GM18505 (cell line): ENCODE results near the gene NAA10.

Experiments
- ATAC-seq: cut with Tn5 transposase; IDR thresholded peaks from one replicate; pipeline ENCODE4 v1.9.1; 2021; ENCODE audit not compliant: unreplicated experiment
- POLR2A ChIP-seq: IDR thresholded peaks from 4 replicates; pipeline ENCODE4 v1.6.1; 2011; ENCODE audit warnings: borderline replicate concordance; ENCODE audit not compliant: insufficient read depth, insufficient read length; ENCODE audit errors: extremely low read depth

The NAA10 gene

DNA sequence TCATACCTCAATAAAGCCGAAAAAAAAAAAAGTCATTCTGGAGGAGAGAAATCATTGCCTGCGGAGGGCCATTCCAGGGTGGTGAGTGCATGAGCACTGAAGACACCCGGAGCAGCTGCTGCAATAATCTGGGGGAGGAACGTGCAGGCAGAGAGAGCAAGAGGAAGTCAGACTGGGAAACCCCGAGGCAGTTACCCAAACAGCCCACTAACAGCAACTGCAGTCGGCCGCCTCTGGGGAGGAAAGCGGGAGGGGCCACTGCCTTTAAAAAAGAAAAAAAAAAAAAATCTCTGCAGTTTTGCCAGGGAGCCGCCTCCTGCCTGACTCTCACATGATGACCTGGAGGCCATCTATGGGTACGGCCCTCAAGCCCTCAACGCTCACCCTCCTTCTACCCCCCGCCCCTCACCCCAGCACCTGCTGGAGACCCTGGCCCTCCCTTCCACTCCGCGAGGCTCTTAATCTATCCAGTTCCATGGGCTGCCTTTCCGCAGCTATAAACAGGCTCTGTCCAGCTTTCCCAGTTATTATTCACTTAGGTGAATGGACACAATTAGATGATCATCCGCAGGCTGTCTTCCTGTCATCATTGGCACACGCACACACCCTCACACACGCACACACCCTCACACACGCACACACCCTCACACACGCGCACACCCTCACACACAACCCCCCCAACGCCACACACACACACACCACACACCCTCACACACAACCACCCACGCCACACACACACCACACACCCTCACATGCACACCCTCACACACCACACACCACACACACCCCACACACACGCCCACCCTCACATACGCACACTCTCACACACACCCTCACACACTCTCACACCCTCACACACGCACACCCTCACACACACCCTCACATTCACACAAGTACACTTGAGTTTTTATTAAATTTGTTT is 33.7 kb downstream of the NAA10 start:
- peak; percentile 60 for ATAC-seq
- no peak for TF ChIP-seq POLR2A

DNA sequence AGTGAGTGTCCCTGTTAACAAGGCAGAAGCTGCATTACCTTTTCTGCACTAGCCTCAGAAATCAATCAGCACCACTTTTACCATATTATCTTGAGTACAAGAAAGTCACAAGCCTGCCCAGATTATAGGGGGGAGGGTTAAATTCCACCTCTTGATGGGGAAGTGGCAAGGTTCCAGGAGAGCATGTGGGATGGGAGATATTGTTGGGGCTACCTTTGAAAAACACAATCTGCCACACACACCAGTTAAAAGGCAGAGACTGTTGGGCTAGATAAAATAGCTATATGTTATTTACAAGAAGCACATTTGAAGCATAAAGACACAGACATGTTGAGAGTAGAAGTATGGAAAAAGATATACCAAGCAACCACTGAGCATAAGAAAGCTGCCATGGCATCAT is 36.9 kb downstream of the NAA10 start:
- no peak for TF ChIP-seq POLR2A
- no peak for ATAC-seq

DNA sequence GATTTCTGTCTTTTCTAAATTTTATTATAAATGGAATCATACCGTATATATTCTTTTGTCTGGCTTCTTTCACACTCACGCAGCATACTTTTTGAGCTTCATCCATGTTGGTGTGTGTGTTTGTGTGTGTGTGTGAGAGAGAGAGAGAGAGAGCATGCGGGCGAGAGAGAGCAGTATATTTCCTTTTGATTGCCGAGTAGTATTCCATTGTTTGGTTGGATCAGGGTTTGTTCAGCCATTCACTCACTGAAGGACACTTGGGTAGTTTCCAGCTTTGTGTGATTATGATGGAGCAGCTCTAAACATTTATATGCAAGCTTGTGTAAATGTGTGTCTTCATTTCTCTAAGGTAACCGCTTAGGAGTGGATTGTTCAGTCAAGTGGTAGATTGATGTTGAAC is 45.7 kb downstream of the NAA10 start:
- TF ChIP-seq POLR2A: no peak
- ATAC-seq: no peak

DNA sequence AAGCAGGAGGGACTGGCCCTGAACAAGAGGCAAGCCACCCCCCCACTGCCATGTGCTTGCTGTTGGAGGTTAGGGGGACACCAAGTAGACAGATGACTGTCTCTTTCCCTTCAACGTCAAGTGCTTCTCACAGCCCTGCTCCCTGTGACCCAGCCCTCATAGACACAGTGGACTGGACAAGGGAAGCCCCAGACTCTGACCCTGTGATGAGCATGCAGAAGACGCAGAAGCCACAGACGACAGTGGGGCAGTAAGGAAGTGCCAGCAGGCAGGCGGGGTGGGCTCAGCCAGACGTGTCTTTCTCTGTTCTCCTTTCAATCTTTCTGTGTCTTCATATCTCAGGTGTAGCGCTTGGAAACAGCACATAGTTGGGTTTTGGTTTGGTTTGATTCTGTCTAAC is 46.5 kb downstream of the NAA10 start:
- ATAC-seq: no peak
- TF ChIP-seq POLR2A: no peak

DNA sequence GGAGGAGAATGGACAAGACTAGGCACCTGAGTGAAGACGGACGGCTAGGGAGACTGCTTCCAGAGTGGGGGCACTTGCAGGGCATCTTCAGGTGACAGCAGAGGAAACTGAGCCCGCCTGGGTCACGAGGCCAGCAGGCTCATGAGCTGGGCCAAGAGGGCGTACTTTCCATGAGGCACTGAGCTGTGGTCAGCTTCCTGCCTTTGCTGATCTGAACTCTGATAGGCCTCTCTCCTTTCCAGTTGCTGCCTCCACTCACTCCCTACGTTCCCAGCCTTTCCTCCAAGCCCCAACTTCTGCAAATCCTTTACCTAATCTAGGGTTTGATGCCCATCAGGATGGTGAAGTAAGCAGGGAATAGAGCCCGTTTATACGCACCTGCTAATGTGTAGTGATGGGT is 47.5 kb downstream of the NAA10 start:
- no peak for TF ChIP-seq POLR2A
- ATAC-seq: no peak

DNA sequence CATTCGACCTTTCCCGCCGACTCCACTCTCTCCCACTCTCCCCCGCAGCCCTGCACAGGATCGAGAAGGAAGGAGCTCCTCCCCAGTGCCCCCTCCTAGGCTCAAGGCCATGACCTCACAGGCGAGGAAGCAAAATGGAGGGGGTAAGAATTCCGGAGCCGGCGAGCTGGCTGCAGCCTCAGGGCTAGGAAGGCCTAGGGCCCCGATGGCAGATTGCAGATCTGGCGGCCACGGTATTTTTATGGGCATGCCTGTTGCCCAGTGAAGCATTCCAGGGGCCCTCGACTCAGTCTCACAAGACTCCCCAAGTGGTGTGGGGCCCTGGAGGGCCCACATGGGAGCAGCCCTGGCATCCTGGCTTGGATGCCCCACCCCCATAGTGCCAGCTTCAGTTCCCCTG is 47.9 kb downstream of the NAA10 start:
- TF ChIP-seq POLR2A: no peak
- ATAC-seq: no peak

DNA sequence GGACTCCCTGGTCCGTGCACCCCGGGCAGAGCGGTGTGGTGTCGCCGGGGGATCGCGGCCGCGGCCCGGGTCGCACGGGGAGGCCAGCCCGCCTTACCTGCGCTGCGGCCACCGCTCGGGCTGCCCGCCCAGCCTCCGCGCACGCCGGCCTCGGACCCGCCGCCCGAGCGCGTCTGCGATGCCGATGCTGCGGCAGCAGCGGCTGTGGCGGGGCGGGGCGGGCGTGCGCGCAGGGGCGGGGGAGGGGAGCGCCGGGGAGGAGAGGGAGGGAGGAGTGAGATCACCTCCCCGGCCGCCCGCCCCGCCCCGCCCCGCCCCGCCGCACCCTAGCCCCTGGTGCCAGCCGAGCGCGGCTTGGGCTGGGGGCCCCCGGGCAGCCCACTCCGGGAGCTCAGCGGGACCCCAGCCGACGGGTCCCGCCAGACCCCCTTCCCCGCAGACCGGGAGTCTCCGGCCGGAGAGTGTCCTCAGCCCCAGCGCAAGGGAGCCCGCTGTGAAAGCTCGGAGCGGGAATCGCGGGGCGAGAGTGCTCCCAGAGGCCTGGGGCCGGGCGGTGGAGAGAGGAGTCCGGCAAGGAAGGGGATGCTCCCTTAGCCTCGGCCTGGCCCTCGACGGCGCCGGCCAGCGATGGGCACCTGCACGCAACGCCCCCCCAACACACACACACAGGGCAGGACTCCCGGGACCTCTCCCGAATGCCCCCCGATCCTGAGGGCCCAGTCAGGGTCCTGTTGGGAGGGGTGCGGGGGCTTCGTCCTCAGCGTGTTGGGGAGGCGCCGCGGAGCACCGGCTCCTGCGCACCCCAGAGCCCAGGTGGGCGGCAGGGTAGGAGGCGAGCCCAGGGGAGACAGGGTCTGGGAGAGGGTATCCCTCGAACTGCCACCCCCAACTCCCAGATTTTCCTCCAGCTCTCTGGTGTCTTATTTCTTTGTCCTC is 48.6 kb downstream of the NAA10 start, which contains the start of gene L1CAM:
TSS of gene L1CAM (minus strand) at position 206 of the 936 bp plus-strand sequence. CDS start 10,337 bp downstream, outside the sequence.
- no peak for ATAC-seq
- no peak for TF ChIP-seq POLR2A

DNA sequence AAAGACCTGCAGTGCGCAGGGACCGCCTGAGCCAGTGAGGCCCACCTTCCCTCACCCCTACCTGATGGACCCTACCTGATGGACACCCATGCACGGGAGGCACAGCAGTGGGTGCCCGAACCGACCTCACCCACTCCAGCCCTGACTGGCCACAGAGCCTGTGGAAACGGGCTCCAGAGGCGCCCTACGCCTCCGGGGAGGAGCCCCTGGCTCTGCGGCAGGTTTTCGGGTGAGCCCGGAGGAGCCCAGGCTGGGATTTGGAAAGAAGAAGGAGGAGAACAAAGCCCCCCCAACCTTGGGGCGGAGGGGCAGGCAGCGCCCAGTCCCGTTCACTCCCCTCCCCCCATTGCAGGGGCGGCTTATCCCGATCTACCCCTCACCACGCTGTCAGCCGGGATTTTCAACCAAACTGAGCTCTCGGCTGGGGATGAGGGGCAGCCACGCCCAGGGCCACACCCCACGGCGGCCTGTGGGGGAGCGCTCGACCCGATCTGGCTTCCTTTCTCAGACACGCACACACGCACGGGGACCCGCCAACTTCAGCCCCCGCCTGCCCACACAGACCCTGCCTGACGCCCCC is 49.5 kb downstream of the NAA10 start:
- ATAC-seq: no peak
- TF ChIP-seq POLR2A: no peak

DNA sequence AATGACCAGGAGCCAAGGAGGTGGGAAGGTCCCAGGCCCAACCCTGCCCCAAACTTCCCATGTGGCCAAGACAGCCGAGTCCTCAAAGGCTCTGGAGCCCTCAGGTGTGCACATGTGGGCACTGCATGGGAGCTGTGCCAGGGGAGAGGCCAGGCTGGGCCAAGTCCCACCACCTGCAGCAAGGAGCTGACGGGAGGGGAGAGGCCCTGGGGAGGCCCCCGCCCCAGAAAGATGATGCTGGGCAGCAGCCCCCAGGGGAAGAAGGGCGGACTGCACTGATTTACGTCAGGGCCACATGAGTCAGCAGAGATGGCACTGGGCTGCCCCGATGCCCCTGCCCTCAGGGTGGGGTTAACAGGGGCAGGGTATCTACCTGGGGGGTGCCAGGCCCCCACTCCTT is 50.2 kb downstream of the NAA10 start:
- ATAC-seq: no peak
- TF ChIP-seq POLR2A: no peak

DNA sequence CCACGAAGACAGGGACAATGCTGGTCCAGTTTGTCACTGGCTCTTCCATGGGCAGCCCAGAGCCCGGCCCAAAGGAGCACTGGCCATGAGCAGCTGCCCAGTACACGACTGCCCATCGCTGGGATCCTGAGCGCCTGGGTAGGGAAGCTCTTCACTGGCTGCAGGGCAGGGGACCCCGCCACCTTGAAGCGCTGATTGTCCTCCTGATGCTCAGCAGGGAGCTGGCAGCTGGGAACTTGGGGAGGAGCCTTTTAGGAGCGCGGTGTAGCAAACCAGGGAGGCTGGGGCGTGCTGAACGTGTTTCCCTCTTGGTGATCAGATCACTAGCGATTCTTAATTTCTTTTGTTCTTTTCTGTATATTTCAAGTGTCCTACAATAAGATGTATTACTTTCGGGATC is 50.7 kb downstream of the NAA10 start:
- no peak for TF ChIP-seq POLR2A
- ATAC-seq: no peak

DNA sequence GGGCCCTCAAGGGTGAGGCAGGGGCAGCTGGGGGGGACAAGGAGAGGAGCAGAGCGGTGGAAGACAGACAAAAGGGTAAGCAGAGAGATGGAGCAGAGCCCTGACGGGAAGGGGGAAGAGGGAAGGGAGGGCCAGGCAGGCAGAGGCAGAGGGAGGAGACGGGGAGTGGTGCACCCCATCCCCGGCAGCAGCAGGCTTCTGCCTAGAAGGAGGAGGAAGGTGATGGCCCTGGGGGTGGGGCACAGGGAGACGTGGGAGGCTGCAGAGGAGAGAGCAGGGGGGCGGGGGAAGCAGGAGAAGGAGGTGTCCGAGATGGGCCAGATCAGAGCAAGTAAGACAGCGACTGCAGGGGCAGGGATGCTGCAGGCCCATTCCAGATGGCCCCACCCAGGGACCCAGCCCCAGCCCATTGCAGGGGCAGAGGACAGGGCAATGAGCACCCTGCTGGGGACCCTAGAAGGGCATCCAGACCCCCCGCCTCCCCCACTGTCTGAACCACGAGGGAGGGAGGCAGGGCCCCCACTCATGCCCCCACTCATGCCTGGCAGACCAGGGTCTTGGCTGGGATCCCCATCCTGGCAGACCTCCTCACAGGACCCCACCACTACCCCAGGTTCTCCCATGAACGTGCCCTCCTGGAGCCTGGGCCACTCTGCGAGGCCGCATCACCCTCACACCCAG is 51.5 kb downstream of the NAA10 start:
- TF ChIP-seq POLR2A: no peak

DNA sequence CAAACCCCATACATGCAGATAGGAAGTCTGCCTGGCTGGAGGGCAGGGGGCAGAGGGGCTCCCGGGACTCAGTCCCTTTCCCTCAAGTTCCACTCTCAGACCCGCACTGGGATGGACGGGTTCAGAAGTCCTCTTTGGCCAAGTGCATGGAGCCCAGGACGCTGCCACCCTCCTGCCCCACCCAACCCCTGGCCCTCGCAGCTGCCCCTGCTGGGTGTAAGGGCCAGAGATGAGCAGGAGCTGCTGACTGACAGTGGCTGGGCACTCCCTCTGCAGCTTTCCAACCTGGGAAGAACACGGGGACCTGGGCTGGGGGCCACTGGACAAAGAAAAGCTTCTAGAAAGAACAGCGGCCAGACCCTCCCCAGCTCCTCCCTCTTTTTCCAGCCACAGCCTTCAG is 52.3 kb downstream of the NAA10 start:
- ATAC-seq: no peak
- no peak for TF ChIP-seq POLR2A

More for the DNA sequence above, 51.5 kb downstream of the NAA10 start:
- no peak for ATAC-seq

DNA sequence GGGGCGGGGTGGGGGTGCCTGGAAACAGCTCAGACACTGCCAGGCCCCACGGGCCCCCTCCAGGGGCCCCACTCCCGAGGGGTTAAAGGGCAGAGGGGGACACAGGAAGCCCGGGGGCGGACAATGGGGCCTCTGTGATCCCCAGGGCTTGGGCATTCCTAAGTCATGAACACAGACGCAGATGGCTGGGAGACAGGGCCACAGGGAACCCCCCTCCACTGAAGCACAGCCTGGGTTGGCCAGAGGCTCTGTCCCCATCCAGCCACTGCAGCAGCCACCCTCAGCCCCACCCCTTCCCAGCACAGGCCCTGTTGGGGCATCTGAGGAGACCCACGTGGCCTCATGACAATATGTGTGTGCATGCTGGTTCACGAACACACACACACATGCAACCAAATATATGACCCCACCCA is 52.7 kb downstream of the NAA10 start:
- TF ChIP-seq POLR2A: no peak
- ATAC-seq: no peak

DNA sequence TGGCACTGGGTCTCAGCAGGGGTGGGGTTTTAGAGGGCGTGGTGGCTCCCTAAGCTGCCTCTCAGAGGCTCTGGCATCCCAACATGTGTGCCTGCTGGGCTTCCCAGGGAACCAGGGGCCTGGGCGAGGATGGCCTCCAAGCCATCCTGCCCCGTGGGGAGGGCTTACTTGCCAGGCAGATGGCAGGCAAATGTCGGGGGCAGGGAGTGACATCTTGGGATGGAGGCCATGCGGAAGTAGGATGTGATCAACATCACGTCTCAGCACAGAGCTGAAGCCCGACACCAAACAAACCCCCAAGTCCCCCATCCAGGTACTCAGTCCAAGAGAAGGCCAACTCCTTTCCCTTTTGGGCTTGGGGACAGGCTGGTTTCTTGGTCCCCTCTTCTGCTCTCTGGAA is 53.6 kb downstream of the NAA10 start:
- ATAC-seq: no peak
- TF ChIP-seq POLR2A: no peak

DNA sequence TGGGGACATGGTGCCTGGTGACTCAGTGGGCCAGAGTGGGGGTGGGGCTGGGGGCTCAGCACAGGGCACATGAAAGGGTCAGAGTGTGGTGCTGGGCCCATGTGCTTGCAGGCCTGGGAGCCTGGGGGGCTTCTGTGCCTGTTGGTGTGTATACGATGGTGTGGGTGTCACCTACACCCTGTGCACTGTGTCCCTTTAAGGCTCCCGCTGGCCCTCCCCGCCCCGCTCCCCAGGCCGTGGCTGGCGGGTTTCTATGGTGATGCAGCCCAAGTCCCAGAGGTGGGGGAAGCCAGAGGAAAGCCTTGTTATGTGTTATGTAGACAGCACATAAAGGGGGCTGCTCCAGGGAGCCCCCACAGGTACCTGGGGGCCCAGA is 54.4 kb downstream of the NAA10 start:
- TF ChIP-seq POLR2A: no peak
- ATAC-seq: no peak
